Kidney (tissue), 14 donors: ENCODE results near the gene REXO5. TPM values are rescaled to one million over a fixed set of nuclear protein-coding genes. Genes with fewer than 3 reads are reported as not detected.
A peak's percentile ranks its signal among the peaks of the same experiment; 100 is the strongest.

Experiments used
- DNase-seq, 5 donors: peaks; one replicate each; pipeline ENCODE4 v3.0.0-alpha.2; 2013 to 2020
- FAIRE-seq: peaks from 2 replicates; lab custom pipeline; 2012; peaks lifted over from hg19 to GRCh38; lab: Jason Lieb, UNC
- H3K27ac ChIP-seq, 2 donors: one replicate each; pipeline ENCODE4 v1.7.0; 2013; ENCODE audit warnings: low read depth in 2 of 2, low read length in 2 of 2, inconsistent platforms in 1 of 2
- H3K27me3 ChIP-seq: one replicate; pipeline ENCODE4 v1.7.1; 2013; ENCODE audit warnings: low read length, inconsistent platforms; ENCODE audit not compliant: control insufficient read depth, insufficient read depth
- H3K36me3 ChIP-seq, 3 donors: one replicate each; pipeline versions ENCODE4 v1.7.0 to v1.7.1; 2013; ENCODE audit warnings: low read length in 3 of 3, control low read depth in 1 of 3, inconsistent platforms in 1 of 3; ENCODE audit not compliant: insufficient read depth in 3 of 3, control insufficient read depth in 2 of 3
- H3K4me1 ChIP-seq, 3 donors: one replicate each; pipeline versions ENCODE4 v1.7.0 to v1.7.1; 2013; ENCODE audit warnings: low read length in 3 of 3, inconsistent platforms in 1 of 3, low read depth in 1 of 3; ENCODE audit not compliant: control insufficient read depth in 2 of 3, insufficient read depth in 2 of 3
- H3K4me3 ChIP-seq, 3 donors: one replicate each; pipeline versions ENCODE4 v1.7.0 to v1.8.1; 2013; ENCODE audit warnings: low read length in 3 of 3, control low read depth in 1 of 3, inconsistent platforms in 1 of 3
- H3K9ac ChIP-seq, 3 donors: one replicate each; pipeline versions ENCODE4 v1.7.0 to v1.7.1; 2013; ENCODE audit warnings: low read length in 3 of 3, control low read depth in 1 of 3, inconsistent platforms in 1 of 3
- H3K9me3 ChIP-seq, 3 donors: one replicate each; pipeline versions ENCODE4 v1.7.0 to v1.7.1; 2013; ENCODE audit warnings: low read length in 3 of 3, control low read depth in 1 of 3, inconsistent platforms in 1 of 3; ENCODE audit not compliant: control insufficient read depth in 2 of 3, insufficient read depth in 1 of 3
- CTCF ChIP-seq: IDR thresholded peaks from 3 replicates; pipeline ENCODE4 v1.5.1; 2012; ENCODE audit warnings: mild to moderate bottlenecking, moderate library complexity, borderline replicate concordance; ENCODE audit not compliant: insufficient read depth; ENCODE audit errors: extremely low read depth
- intact Hi-C: fragments of 100-400 bp; cut with DNase I; formaldehyde crosslinking; loops from one replicate; pipeline ENCODE4 v1.11.1; 2022
- polyA plus RNA-seq: library from polyadenylated mRNA; stranded (reverse); fragments of 350-450 nt; fragmentation: Illumina TruSeq; extraction: RNeasy Lipid Tissue Mini Kit (QIAGEN cat#74804); gene quantifications from one replicate; pipeline ENCODE4 v1.2.3, GENCODE V29; 2014; ENCODE audit warnings: low read depth, low replicate concordance; ENCODE audit not compliant: insufficient read depth
- total RNA-seq: library from RNA; stranded (reverse); fragmentation: NEBNext Ultra II Directional; extraction: Animal tissue kit (Norgen Biotek cat#: 25700); gene quantifications from one replicate; pipeline ENCODE4 v1.2.1, GENCODE V29; 2021
- donor health status: control.
- donor health status: control.
- donor health status: control.
- donor health status: control.
- donor health status: control.
- donor health status: DM: yes; HTN: yes; CAD: no.
- donor health status: Normal renal cell carcinoma (clear cell type).

REXO5 gene
- total and polyA plus RNA-seq, 2 donors from 2014 or later, result 1.6 to 2.1 TPM

GRCh38 chr16:20866801-20867200 is 60.5 kb downstream of the REXO5 start:
- H3K9me3 ChIP-seq, result no peaks in the 10 kb centered on the region
- H3K4me1 ChIP-seq, result peaks cover 0 to 34% (median 29%) of the 10 kb centered on the region in 3 donors
- FAIRE-seq (no peak), DNase-seq (no peak)
- no peak overlapping the region for H3K4me3 ChIP-seq
- no peak for TF ChIP-seq CTCF
- H3K9ac ChIP-seq, result no peak overlapping the region
- H3K27ac ChIP-seq, result no peak overlapping the region
- peaks cover 0 to 4% (median 4%) of the 10 kb centered on the region in 3 donors for H3K36me3 ChIP-seq
- intact Hi-C loops, result no loop called here
- H3K27me3 ChIP-seq, result no peaks in the 10 kb centered on the region

GRCh38 chr16:20867585-20867984 is 61.3 kb downstream of the REXO5 start:
- TF ChIP-seq CTCF, result no peak
- no peak overlapping the region for H3K4me3 ChIP-seq
- H3K27me3 ChIP-seq, result no peaks in the 10 kb centered on the region
- H3K9me3 ChIP-seq, result no peaks in the 10 kb centered on the region
- H3K9ac ChIP-seq, result no peak overlapping the region
- no peaks in the 10 kb centered on the region for H3K36me3 ChIP-seq
- H3K27ac ChIP-seq, result no peak overlapping the region
- H3K4me1 ChIP-seq, result peaks cover 0 to 39% (median 29%) of the 10 kb centered on the region in 3 donors
- intact Hi-C loops, result no loop called here
- DNase-seq, result no peak
- FAIRE-seq, result no peak

GRCh38 chr16:20868890-20869289 is 62.6 kb downstream of the REXO5 start:
- Histone ChIP-seq H3K27me3 (no peaks in the 10 kb centered on the region), H3K4me1 (peaks cover 0 to 39% (median 29%) of the 10 kb centered on the region in 3 donors), H3K9me3 (no peaks in the 10 kb centered on the region), H3K9ac (no peak overlapping the region), H3K27ac (peak overlapping the region in 1 of 2 donors; percentile 29), H3K4me3 (no peak overlapping the region), H3K36me3 (no peaks in the 10 kb centered on the region)
- TF ChIP-seq CTCF, result no peak
- DNase-seq, result peak in 2 of 5 donors; percentile 64 to 94
- FAIRE-seq, result no peak
- intact Hi-C loops, result no loop called here
